Stomach (tissue), 9 donors: ENCODE results near the gene TMEM255B. TPM values are rescaled to one million over a fixed set of nuclear protein-coding genes. Genes with fewer than 3 reads are reported as not detected.
A peak's percentile ranks its signal among the peaks of the same experiment; 100 is the strongest.

ENCODE experiments used
- DNase-seq, 2 donors: peaks; one replicate each; pipeline versions ENCODE4 v3.0.0 to v3.0.0-alpha.2; 2013 to 2019
- H3K27ac ChIP-seq, 5 donors: fragments of 200-600 bp in 4 of 5; sonication (generic) in 4 of 5; one replicate each; pipeline ENCODE4 v1.5.1; 2013 to 2019; ENCODE audit warnings: mild to moderate bottlenecking in 1 of 5, moderate library complexity in 1 of 5
- H3K27me3 ChIP-seq, 3 donors: fragments of 200-600 bp; sonication (generic); one replicate each; pipeline ENCODE4 v1.5.1; 2017 to 2019; ENCODE audit warnings: mixed run types in 1 of 3
- H3K36me3 ChIP-seq, 4 donors: fragments of 200-600 bp; sonication (generic); 1 replicate in 3 of 4; 2 replicates in 1 of 4; pipeline ENCODE4 v1.5.1; 2016 to 2019
- H3K4me1 ChIP-seq, 4 donors: fragments of 200-600 bp; sonication (generic); one replicate each; pipeline ENCODE4 v1.5.1; 2016 to 2019
- H3K4me3 ChIP-seq, 4 donors: fragments of 200-600 bp; sonication (generic) in 3 of 4; one replicate each; pipeline ENCODE4 v1.5.1; 2016 to 2019; ENCODE audit warnings: mild to moderate bottlenecking in 1 of 4
- H3K9me3 ChIP-seq, 4 donors: fragments of 200-600 bp; sonication (generic); one replicate each; pipeline ENCODE4 v1.5.1; 2016 to 2019
- EP300 ChIP-seq: sonication (generic); formaldehyde crosslinking; IDR thresholded peaks from one replicate; pipeline ENCODE4 v1.6.1; 2017; ENCODE audit warnings: antibody characterized with exemption
- POLR2A ChIP-seq, 4 donors: fragments of 450-650 bp; IDR thresholded peaks; one replicate each; pipeline ENCODE4 v1.6.1; 2016; ENCODE audit warnings: antibody characterized with exemption in 4 of 4, control low read depth in 2 of 4, mild to moderate bottlenecking in 1 of 4, moderate library complexity in 1 of 4
- POLR2AphosphoS5 ChIP-seq, 3 donors: sonication (generic); formaldehyde crosslinking; IDR thresholded peaks; one replicate each; pipeline ENCODE4 v1.6.1; 2016; ENCODE audit warnings: antibody characterized with exemption in 3 of 3
- WGBS, 5 donors: extraction: QIAGEN DNeasy Blood & Tissue Kit in 3 of 5; methylation state at CpG; one replicate each; pipeline versions ENCODE4 v1.1.5 to v1.1.7; 2013 to 2018; 5-methylcytosine and 5-hydroxymethylcytosine counted together
- intact Hi-C: fragments of 100-400 bp; cut with DNase I; formaldehyde crosslinking; loops from one replicate; pipeline ENCODE4 v1.15.1; 2023; ENCODE audit warnings: low total_unique reads
- polyA plus RNA-seq, 3 donors: library from polyadenylated mRNA; stranded (reverse); fragments of 200-250 nt; gene quantifications; one replicate each; pipeline ENCODE4 v1.2.3, GENCODE V29; 2013
- total RNA-seq, 5 donors: library from RNA; depleted of rRNA; stranded (reverse); fragments of >200 nt; gene quantifications; one replicate each; pipeline versions ENCODE4 v1.1.0 to v1.2.3, GENCODE V29; 2014 to 2016
- TF ChIP-seq, protein P1 (sequence below), 7 experiments: fragments of 450-650 bp in 4 of 7; fragments of 200-600 bp in 3 of 7; sonication (generic) in 3 of 7; IDR thresholded peaks; one replicate each; pipeline ENCODE4 v1.5.1; 2016 to 2019; ENCODE audit warnings: antibody characterized with exemption in 7 of 7, control low read depth in 2 of 7, mild to moderate bottlenecking in 1 of 7
- donor health status: healthy with polysubstance abuse.
- donor health status: Bipolar disorder and iron deficiency.
- donor health status: healthy.

The TMEM255B gene
- total and polyA plus RNA-seq, 8 donors: 1.3 to 7.9 (median 4.6) TPM; not detected in 1

DNA sequence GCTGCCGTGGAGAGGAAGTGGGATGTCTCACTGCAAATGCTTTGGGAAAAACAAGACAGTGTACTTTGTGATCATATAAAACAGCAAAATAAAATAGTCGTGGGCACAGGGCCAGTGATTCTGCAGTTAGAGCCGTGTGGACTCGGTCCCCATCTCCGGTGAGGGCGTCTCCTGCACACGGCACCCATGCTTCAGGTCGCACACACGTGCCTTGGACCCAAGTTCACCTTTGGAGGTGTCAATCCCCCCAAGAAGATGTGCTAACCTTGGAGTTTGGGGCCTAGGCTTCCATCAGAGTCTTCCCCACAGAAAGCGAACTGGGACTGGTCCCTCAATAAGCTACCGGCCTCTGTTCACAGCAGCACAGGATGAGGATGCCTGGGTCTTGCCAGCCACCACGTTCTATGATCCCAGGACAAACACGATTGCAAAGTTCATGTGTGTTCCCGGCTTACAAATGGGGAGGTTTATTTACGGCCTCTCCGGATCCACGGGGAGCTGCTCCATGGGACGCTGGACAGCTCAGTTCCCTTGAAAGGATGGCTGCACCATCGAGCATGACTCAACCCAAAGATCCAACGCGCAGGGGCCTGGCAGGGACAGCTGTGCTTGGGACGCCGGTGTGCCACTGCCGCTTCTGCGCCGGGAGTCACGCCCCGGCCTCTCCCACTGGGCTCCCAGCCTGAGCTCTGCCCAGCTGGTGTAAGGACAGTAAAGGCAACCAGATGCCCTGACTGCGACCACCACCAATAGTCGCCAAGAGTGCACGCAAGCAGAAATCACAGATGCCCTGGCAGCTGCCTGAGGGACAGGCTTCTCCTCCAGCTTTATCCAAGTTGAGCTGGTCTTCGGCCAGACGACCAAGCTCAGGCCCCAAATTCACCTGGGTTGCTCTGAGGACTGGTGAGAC, 96.2 kb downstream of the TMEM255B start:
- TF ChIP-seq POLR2AphosphoS5 (IDR thresholded peaks at IDR 0.05) (no peak), POLR2A (IDR thresholded peaks at IDR 0.05) (no peak), EP300 (no peak)
- TF ChIP-seq, protein P1, sequence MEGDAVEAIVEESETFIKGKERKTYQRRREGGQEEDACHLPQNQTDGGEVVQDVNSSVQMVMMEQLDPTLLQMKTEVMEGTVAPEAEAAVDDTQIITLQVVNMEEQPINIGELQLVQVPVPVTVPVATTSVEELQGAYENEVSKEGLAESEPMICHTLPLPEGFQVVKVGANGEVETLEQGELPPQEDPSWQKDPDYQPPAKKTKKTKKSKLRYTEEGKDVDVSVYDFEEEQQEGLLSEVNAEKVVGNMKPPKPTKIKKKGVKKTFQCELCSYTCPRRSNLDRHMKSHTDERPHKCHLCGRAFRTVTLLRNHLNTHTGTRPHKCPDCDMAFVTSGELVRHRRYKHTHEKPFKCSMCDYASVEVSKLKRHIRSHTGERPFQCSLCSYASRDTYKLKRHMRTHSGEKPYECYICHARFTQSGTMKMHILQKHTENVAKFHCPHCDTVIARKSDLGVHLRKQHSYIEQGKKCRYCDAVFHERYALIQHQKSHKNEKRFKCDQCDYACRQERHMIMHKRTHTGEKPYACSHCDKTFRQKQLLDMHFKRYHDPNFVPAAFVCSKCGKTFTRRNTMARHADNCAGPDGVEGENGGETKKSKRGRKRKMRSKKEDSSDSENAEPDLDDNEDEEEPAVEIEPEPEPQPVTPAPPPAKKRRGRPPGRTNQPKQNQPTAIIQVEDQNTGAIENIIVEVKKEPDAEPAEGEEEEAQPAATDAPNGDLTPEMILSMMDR (IDR thresholded peaks at IDR 0.05): no peak
- Histone ChIP-seq H3K4me3 (no peak overlapping the region), H3K9me3 (no peaks in the 10 kb centered on the region), H3K27ac (peak overlapping the region in 3 of 5 donors; percentile 31 to 46 (median 44)), H3K27me3 (no peaks in the 10 kb centered on the region), H3K4me1 (peaks cover 55 to 74% (median 66%) of the 10 kb centered on the region in 4 donors), H3K36me3 (no peaks in the 10 kb centered on the region)
- WGBS, 5 donors: 75 to 82% (median 81%) methylated on average over 27 to 33 of the region's 33 CpGs
- intact Hi-C loops: no loop called here
- peak in 1 of 2 donors; percentile 24 for DNase-seq

DNA sequence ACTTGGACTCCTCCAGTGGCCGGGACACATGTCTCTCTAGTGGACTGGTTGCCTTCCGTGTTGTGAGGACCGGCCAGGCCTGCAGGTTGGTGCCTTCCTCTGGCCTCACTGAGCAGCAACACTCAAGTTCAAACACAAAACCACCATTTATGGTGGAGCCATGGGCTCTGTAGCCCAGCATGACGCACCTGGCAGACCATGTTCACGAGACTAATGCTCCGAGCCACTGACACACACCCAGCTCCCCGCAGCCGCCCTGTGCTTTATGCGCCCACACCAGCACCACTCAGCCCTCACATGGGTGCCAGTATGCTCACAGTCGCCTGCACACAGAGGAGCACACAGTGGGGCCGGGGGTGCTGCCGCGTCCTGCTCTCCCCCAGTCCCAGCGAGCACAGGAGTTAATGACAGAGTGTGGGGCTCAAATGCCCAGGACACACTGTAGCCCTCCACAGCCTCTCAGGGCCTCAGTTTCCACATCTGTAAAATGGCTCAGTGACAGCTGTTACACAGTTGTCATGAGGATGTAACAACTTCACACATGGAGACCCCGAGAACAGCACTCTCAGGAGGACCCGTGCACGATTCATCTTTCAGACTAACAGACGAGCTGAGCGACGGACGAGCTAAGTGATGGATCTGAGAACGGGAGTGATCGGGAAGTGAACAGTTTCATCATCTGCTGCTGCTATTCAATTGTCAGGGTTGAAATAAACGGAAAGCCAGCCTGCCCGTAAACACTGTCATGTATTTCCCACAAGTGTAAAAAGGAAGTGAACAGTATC, 97.1 kb downstream of the TMEM255B start:
- H3K27ac ChIP-seq: peak overlapping the region in 1 of 5 donors; percentile 44
- no peak overlapping the region for H3K4me3 ChIP-seq
- no peaks in the 10 kb centered on the region for H3K27me3 ChIP-seq
- H3K36me3 ChIP-seq: no peaks in the 10 kb centered on the region
- TF ChIP-seq POLR2A (IDR thresholded peaks at IDR 0.05) (no peak), POLR2AphosphoS5 (IDR thresholded peaks at IDR 0.05) (no peak), EP300 (no peak)
- TF ChIP-seq, protein P1 (IDR thresholded peaks at IDR 0.05): no peak
- 83 to 92% (median 89%) methylated on average over 25 of the region's 25 CpGs for WGBS, 5 donors
- intact Hi-C loops: no loop called here
- peaks cover 63 to 81% (median 74%) of the 10 kb centered on the region in 4 donors for H3K4me1 ChIP-seq
- no peaks in the 10 kb centered on the region for H3K9me3 ChIP-seq
- no peak for DNase-seq

DNA sequence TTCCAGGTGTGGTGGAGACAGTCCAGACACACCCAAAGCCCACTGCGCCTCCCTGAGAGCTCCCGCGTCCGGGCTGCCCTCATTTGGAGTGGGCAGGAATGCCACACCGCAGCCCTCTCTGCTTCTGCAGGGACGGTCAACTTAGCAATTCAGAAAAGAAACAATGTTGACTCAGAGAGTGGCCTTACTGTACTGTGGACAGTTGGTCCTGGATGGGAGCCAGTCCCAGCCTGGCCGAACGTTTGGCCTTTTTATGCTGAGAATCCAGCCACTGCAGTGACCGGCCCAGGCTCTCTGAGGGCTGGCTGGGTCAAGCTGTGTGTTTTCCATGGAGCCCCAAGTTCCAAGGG, 97.7 kb downstream of the TMEM255B start:
- WGBS, 5 donors: 12 to 49% (median 34%) methylated on average over 8 to 9 of the region's 9 CpGs
- Histone ChIP-seq H3K27ac (no peak overlapping the region), H3K9me3 (no peaks in the 10 kb centered on the region), H3K4me3 (no peak overlapping the region), H3K4me1 (peaks cover 67 to 86% (median 79%) of the 10 kb centered on the region in 4 donors), H3K27me3 (no peaks in the 10 kb centered on the region), H3K36me3 (no peaks in the 10 kb centered on the region)
- intact Hi-C loops: no loop called here
- peak in 1 of 3 donors; percentile 3 for TF ChIP-seq POLR2AphosphoS5 (IDR thresholded peaks at IDR 0.05)
- TF ChIP-seq, protein P1 (IDR thresholded peaks at IDR 0.05): no peak
- DNase-seq: peak in 1 of 2 donors; percentile 57

DNA sequence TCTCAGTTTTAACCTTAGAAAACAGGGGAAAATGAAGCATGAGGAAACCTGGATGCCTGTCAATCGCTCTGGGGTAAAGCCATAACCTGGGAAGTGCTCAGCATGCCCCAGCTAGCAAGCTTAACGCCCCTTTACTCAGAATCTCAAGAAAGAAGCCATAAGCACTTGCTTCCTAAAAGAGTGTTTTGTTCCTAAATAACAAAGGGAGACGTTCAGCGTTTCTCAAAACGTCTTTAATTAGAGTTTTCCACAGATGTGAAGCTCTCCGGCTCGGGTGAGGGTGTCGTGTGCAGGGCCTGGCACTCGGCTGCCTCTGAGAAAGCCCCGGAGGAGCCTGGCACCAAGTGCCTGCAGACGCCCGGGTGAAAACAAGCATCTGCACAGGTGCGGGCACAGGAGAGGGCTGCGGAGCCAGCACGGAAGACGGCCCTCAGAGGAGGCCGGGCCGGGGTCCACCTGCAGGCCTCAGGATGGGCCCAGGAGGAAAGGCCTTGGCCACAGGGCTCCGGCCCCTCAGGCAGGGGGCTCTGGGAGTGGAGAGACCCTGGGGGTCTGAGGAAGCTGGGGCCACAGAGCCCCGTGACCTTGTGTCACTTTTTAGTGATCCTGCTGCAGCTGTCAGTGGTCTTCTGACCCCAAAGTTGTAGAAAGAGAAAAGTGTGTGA, 98.6 kb downstream of the TMEM255B start:
- Histone ChIP-seq H3K27me3 (peaks cover 0 to under 1% (median 0%) of the 10 kb centered on the region in 3 donors), H3K4me3 (no peak overlapping the region), H3K36me3 (no peaks in the 10 kb centered on the region), H3K9me3 (no peaks in the 10 kb centered on the region), H3K27ac (no peak overlapping the region), H3K4me1 (peaks cover 73 to 93% (median 84%) of the 10 kb centered on the region in 4 donors)
- 55 to 80% (median 68%) methylated on average over 19 to 20 of the region's 20 CpGs for WGBS, 5 donors
- no peak for TF ChIP-seq POLR2AphosphoS5 (IDR thresholded peaks at IDR 0.05)
- no peak for TF ChIP-seq EP300
- no peak for TF ChIP-seq POLR2A (IDR thresholded peaks at IDR 0.05)
- TF ChIP-seq, protein P1 (IDR thresholded peaks at IDR 0.05): no peak
- DNase-seq: peak in 1 of 2 donors; percentile 26
- intact Hi-C loops: no loop called here
